ENCODE data around the gene ST8SIA6. TPM values are rescaled to one million over a fixed set of nuclear protein-coding genes. Genes with fewer than 3 reads are reported as not detected.

Gene ST8SIA6
- total RNA-seq, 1 donor from 2014 or later, result 0.23 TPM

DNA sequence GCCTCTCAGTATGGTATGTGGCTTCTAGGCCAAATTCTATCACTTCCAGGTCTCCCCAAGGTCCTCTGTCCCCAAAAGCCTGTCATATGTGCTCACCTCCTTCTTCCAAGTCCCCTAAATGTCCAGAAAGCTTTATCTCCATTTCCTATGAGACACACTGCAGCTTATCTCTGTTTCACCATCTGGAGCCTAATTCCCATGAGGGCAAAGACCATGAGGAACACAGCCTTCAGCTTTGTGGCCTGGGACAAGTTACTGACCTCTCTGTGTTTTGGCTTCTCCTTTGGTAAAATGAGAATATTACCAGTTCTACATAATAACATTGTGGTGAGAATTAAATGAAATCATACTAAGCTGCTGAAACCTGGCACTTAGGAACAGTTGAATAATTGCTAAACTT is 19.2 kb downstream of the ST8SIA6 start:
- TF ChIP-seq, protein P1, sequence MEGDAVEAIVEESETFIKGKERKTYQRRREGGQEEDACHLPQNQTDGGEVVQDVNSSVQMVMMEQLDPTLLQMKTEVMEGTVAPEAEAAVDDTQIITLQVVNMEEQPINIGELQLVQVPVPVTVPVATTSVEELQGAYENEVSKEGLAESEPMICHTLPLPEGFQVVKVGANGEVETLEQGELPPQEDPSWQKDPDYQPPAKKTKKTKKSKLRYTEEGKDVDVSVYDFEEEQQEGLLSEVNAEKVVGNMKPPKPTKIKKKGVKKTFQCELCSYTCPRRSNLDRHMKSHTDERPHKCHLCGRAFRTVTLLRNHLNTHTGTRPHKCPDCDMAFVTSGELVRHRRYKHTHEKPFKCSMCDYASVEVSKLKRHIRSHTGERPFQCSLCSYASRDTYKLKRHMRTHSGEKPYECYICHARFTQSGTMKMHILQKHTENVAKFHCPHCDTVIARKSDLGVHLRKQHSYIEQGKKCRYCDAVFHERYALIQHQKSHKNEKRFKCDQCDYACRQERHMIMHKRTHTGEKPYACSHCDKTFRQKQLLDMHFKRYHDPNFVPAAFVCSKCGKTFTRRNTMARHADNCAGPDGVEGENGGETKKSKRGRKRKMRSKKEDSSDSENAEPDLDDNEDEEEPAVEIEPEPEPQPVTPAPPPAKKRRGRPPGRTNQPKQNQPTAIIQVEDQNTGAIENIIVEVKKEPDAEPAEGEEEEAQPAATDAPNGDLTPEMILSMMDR (conservative IDR thresholded peaks at IDR 0.05; ENCODE audit: low read depth, low read length), result no peak
- DNase-seq (ENCODE audit: low read depth), result no peak
- no peak overlapping the region for H3K4me3 ChIP-seq (ENCODE audit: low read depth, low read length)

DNA sequence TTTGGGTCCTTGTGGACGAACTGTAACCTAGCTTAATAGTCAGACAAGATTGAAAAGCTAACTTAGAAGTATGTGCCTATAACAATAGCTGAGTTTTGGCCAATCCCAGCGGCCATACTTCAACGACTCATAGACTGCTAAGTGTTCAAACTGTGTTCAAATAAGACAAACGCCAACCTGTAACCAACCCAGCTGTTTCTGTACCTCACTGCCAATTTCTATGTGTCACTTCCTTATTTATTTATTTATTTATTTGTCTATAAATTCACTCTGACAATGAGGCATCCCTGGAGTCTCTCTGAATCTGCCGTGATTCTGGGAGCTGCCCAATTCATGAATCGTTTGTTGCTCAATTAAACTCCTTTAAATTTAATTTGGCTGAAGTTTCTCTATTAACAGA is 21.7 kb downstream of the ST8SIA6 start:
- H3K4me3 ChIP-seq (ENCODE audit: low read depth, low read length), result no peak overlapping the region
- TF ChIP-seq, protein P1 (conservative IDR thresholded peaks at IDR 0.05; ENCODE audit: low read depth, low read length), result no peak
- DNase-seq (ENCODE audit: low read depth), result no peak

DNA sequence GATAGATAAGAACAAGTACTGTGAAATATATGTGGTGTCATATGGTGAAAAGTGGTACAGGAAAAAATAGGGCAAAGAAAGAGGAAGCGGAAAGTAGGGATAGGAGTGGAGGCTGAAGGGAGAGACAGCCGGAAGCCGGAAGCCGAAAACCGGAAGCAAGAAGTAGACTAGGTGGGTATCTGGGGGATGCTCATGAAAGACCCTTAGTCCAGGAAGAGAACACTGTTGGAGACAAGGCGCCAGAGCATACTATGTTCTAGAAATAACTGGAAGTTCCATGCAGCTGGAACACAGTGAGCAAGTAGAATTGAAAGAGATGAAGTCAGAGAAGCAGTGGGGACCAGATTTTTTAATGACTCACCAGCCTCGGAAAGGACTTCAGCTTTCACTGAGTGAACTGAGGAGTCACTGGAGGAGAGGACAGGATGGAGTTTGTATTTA is 22.5 kb downstream of the ST8SIA6 start:
- no peak for DNase-seq (ENCODE audit: low read depth)
- TF ChIP-seq, protein P1 (conservative IDR thresholded peaks at IDR 0.05; ENCODE audit: low read depth, low read length), result no peak
- no peak overlapping the region for H3K4me3 ChIP-seq (ENCODE audit: low read depth, low read length)

DNA sequence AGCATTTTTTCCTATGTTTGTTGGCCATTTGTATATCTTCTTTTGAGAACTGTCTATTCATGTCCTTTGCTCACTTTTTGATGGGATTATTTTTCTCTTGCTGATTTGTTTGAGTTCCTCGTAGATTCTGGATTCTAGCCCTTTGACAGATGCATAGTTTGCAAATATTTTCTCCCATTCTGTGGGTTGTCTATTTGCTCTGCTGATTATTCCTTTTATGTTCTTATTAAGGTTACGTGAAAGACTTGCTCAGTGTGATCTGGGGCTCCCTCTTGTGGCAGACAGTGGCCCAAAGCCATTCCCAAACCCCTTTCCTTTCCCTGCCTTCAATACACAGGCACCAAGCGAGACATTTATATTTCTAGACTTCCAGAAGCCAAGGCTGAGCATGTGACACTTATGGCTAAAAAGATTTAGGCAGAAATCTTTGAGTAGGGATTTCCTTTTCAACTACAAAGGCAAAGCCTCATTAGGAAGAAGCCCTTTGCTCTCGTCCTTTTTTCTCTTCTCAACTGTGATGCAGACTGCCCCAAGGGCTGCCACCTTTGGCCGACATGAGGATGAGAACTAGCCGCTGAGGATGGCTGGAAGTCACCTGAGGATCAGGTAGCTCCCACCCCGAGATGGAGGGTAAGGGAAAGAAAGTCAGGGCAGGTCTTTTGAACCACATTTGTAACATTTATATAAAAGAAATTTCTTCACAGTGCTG is 23.6 kb downstream of the ST8SIA6 start:
- H3K4me3 ChIP-seq (ENCODE audit: low read depth, low read length), result no peak overlapping the region
- TF ChIP-seq, protein P1 (conservative IDR thresholded peaks at IDR 0.05; ENCODE audit: low read depth, low read length), result peak; percentile 97
- DNase-seq (ENCODE audit: low read depth), result no peak

DNA sequence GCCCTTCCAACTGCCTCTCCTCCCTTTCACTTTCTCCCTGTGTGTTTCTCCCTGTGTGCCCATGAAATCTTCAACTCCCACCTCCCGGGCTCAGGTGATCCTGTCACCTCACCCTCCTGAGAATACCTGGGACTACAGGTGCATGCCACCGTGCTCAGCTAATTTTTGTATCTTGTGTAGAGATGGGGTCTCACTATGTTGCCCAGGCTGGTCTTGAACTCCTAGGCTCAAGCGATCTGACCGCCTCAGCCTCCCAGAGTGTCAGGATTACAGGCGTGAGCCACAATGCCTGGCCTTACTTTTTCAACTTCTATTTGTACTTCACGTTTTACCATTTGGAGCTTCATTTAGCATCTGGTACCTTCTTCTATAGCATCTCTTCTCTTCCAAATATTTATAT is 24.9 kb downstream of the ST8SIA6 start:
- H3K4me3 ChIP-seq (ENCODE audit: low read depth, low read length), result no peak overlapping the region
- TF ChIP-seq, protein P1 (conservative IDR thresholded peaks at IDR 0.05; ENCODE audit: low read depth, low read length), result no peak
- DNase-seq (ENCODE audit: low read depth), result no peak

DNA sequence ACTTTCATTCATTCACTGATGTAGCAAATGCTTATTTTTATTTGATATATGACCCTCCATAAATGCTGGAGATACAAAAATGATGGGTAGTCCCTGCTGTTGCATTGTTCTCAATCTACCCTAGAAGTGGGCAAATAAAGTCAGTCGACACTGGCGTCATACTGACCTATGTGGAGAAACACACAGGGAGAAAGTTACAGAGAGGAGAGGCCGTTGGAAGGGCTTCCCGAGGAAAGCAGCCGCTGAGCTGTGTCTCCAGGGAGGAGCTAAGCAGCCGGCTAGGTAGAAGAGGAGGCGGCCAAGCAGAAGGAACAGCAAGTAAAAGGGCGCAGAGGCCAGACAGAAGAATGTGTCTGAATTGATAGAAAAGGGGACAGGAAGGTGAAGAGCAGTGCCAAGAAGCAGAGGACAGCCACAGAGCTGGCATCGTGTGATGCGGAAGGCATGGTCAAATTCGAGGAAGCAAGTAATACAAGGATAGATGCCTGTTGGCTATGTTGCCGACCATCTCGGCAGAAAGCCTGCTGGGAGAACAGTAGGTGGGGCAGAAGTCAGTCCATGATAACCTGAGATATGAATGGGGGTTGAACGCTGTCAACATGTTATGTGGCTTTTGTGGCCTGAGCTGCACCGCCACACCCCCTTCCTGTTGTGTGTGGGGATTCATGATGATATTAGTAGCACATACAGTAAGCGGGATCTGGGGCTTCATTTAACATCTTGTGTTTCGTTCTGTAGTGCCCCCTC is 25.9 kb downstream of the ST8SIA6 start:
- DNase-seq (ENCODE audit: low read depth), result no peak
- H3K4me3 ChIP-seq (ENCODE audit: low read depth, low read length), result no peak overlapping the region
- TF ChIP-seq, protein P1 (conservative IDR thresholded peaks at IDR 0.05; ENCODE audit: low read depth, low read length), result no peak

Data from epithelial cell of proximal tubule (primary cell).